ENCODE results near the gene CNTLN. TPM values are rescaled to one million over a fixed set of nuclear protein-coding genes. Genes with fewer than 3 reads are reported as not detected.

CNTLN gene
- total RNA-seq, 1 donor from 2014 or later, result 0.79 TPM

DNA sequence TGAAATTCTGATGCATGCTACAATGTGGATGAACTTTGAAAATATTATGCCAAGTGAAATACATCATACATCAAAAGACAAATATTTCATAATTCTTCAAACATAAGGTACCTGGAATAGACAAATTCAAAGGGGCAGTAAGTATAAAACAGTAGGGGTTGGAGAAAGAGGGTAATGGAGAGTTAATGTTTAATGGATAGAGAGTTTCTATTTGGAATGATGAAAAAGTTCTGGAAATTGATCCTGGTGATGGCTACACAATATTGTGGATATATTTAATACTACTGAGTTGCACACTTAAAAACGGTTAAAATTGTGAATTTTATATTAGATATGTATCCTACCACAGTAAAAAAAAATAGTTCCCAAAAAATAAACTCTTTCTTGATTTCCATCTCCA is 14.6 kb upstream of the CNTLN start:
- no peak for DNase-seq (ENCODE audit: low read depth)
- no peaks in the 10 kb centered on the region for H3K36me3 ChIP-seq (ENCODE audit: control insufficient read depth, insufficient read depth, low read length)
- no peaks in the 10 kb centered on the region for H3K27me3 ChIP-seq (ENCODE audit: control insufficient read depth, insufficient read depth, low read length)
- H3K4me3 ChIP-seq (ENCODE audit: low read depth, low read length), result no peak overlapping the region
- TF ChIP-seq CTCF (IDR thresholded peaks at IDR 0.05; ENCODE audit: insufficient read depth, low read length, severe bottlenecking), result no peak
- FAIRE-seq, result no peak

- FAIRE-seq, result no peak
- Histone ChIP-seq H3K27me3 (ENCODE audit: control insufficient read depth, insufficient read depth, low read length) (no peaks in the 10 kb centered on the region), H3K4me3 (ENCODE audit: low read depth, low read length) (no peak overlapping the region), H3K36me3 (ENCODE audit: control insufficient read depth, insufficient read depth, low read length) (no peaks in the 10 kb centered on the region)
- DNase-seq (ENCODE audit: low read depth), result no peak
- TF ChIP-seq CTCF (IDR thresholded peaks at IDR 0.05; ENCODE audit: insufficient read depth, low read length, severe bottlenecking), result no peak
Measured at GRCh38 chr9:17121264-17121663, 13.6 kb upstream of the CNTLN start.

GRCh38 chr9:17130291-17130690 is 4.5 kb upstream of the CNTLN start:
- DNase-seq (ENCODE audit: low read depth), result no peak
- Histone ChIP-seq H3K36me3 (ENCODE audit: control insufficient read depth, insufficient read depth, low read length) (no peaks in the 10 kb centered on the region), H3K4me3 (ENCODE audit: low read depth, low read length) (no peak overlapping the region), H3K27me3 (ENCODE audit: control insufficient read depth, insufficient read depth, low read length) (no peaks in the 10 kb centered on the region)
- no peak for TF ChIP-seq CTCF (IDR thresholded peaks at IDR 0.05; ENCODE audit: insufficient read depth, low read length, severe bottlenecking)
- FAIRE-seq, result no peak

- Histone ChIP-seq H3K36me3 (ENCODE audit: control insufficient read depth, insufficient read depth, low read length) (no peaks in the 10 kb centered on the region), H3K27me3 (ENCODE audit: control insufficient read depth, insufficient read depth, low read length) (no peaks in the 10 kb centered on the region), H3K4me3 (ENCODE audit: low read depth, low read length) (no peak overlapping the region)
- FAIRE-seq, result no peak
- no peak for DNase-seq (ENCODE audit: low read depth)
- TF ChIP-seq CTCF (IDR thresholded peaks at IDR 0.05; ENCODE audit: insufficient read depth, low read length, severe bottlenecking), result no peak
Measured at GRCh38 chr9:17130725-17131124, 4.1 kb upstream of the CNTLN start.

GRCh38 chr9:17131494-17131893 is 3.3 kb upstream of the CNTLN start:
- Histone ChIP-seq H3K4me3 (ENCODE audit: low read depth, low read length) (no peak overlapping the region), H3K36me3 (ENCODE audit: control insufficient read depth, insufficient read depth, low read length) (no peaks in the 10 kb centered on the region), H3K27me3 (ENCODE audit: control insufficient read depth, insufficient read depth, low read length) (no peaks in the 10 kb centered on the region)
- FAIRE-seq (no peak), DNase-seq (ENCODE audit: low read depth) (peak; percentile 13)
- no peak for TF ChIP-seq CTCF (IDR thresholded peaks at IDR 0.05; ENCODE audit: insufficient read depth, low read length, severe bottlenecking)

Data from bronchial epithelial cell (primary cell).